ENCODE data around the gene SLC9C1.

SLC9C1 gene

DNA sequence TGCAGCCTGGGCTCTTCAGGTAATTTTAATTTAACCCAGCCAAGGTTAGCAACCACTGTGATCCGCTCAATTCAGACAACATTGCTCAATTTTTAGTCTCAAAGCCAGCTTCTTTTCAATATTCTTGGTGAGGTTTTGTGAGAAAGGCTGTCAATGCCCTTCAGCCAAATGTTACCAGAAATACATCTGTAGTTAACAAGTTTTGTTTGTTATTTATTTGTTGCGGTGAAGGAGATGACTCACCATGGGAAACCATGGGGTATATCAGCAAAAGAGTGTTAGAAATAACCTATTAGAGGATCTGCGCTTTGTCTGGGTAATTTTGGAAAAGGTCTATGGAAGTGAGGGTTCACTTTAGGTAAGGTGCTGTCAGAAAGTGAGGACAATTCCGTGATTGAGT lies 5.0 kb downstream of the SLC9C1 start:
- no peaks in the 10 kb centered on the region for H3K79me2 ChIP-seq (ENCODE audit: insufficient read depth, low read length)
- H3K27ac ChIP-seq (ENCODE audit: low read length): no peak overlapping the region
- TF ChIP-seq, protein P1, sequence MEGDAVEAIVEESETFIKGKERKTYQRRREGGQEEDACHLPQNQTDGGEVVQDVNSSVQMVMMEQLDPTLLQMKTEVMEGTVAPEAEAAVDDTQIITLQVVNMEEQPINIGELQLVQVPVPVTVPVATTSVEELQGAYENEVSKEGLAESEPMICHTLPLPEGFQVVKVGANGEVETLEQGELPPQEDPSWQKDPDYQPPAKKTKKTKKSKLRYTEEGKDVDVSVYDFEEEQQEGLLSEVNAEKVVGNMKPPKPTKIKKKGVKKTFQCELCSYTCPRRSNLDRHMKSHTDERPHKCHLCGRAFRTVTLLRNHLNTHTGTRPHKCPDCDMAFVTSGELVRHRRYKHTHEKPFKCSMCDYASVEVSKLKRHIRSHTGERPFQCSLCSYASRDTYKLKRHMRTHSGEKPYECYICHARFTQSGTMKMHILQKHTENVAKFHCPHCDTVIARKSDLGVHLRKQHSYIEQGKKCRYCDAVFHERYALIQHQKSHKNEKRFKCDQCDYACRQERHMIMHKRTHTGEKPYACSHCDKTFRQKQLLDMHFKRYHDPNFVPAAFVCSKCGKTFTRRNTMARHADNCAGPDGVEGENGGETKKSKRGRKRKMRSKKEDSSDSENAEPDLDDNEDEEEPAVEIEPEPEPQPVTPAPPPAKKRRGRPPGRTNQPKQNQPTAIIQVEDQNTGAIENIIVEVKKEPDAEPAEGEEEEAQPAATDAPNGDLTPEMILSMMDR (IDR thresholded peaks at IDR 0.05; ENCODE audit: borderline replicate concordance, extremely low read depth, low read length, poor library complexity, severe bottlenecking): no peak
- TF ChIP-seq EZH2 (IDR thresholded peaks at IDR 0.05; ENCODE audit: borderline replicate concordance, low read depth, low read length, severe bottlenecking): no peak

DNA sequence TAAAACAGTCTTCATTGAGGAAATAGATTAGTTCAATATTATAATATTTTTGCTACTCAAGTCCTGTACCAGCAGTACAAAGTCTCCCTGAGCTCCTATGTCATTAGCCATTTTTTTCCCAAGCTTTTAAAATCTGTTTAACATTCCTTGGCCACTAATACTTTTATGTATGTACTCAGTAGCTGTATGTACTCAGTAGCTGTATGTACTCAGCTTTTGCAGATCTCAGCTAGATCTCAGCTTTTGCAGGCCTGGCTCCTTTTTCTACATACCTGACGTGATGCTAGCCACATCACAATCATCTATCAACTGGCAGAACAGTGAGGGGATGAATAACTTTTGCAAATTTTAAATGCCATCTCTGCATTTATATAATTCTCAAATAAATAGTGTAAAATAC lies 13.8 kb downstream of the SLC9C1 start:
- H3K4me2 ChIP-seq (ENCODE audit: insufficient read depth, low read length): no peak overlapping the region
- no peaks in the 10 kb centered on the region for H3K79me2 ChIP-seq (ENCODE audit: insufficient read depth, low read length)
- no peaks in the 10 kb centered on the region for H4K20me1 ChIP-seq (ENCODE audit: insufficient read depth, low read length)
- no peak overlapping the region for H3K9ac ChIP-seq (ENCODE audit: low read depth, low read length)
- no peak overlapping the region for H3K4me3 ChIP-seq (ENCODE audit: low read depth in 1 of 2, low read length in 2 of 2)
- DNase-seq (no peak), ATAC-seq (ENCODE audit: insufficient read depth, low read depth) (no peak)
- H3K9me3 ChIP-seq (ENCODE audit: insufficient read depth, low read length, severe bottlenecking): no peaks in the 10 kb centered on the region
- TF ChIP-seq, protein P1 (IDR thresholded peaks at IDR 0.05; ENCODE audit: borderline replicate concordance, extremely low read depth, low read length, poor library complexity, severe bottlenecking): no peak
- TF ChIP-seq EZH2 (IDR thresholded peaks at IDR 0.05; ENCODE audit: borderline replicate concordance, low read depth, low read length, severe bottlenecking): no peak
- H3K27me3 ChIP-seq (ENCODE audit: insufficient read depth, low read length, poor library complexity): peaks cover 4% of the 10 kb centered on the region
- no peaks in the 10 kb centered on the region for H3K4me1 ChIP-seq (ENCODE audit: insufficient read depth, low read length)
- H3K36me3 ChIP-seq (ENCODE audit: insufficient read depth, low read length): no peaks in the 10 kb centered on the region
- no peak overlapping the region for H2AFZ ChIP-seq (ENCODE audit: low read depth, low read length)
- H3K27ac ChIP-seq (ENCODE audit: low read length): no peak overlapping the region

More for the DNA sequence above, 5.0 kb downstream of the SLC9C1 start:
- Histone ChIP-seq H3K4me3 (ENCODE audit: low read depth in 1 of 2, low read length in 2 of 2) (no peak overlapping the region), H3K27me3 (ENCODE audit: insufficient read depth, low read length, poor library complexity) (no peaks in the 10 kb centered on the region), H2AFZ (ENCODE audit: low read depth, low read length) (no peak overlapping the region), H3K36me3 (ENCODE audit: insufficient read depth, low read length) (no peaks in the 10 kb centered on the region), H3K9ac (ENCODE audit: low read depth, low read length) (no peak overlapping the region), H4K20me1 (ENCODE audit: insufficient read depth, low read length) (no peaks in the 10 kb centered on the region), H3K4me1 (ENCODE audit: insufficient read depth, low read length) (no peaks in the 10 kb centered on the region), H3K9me3 (ENCODE audit: insufficient read depth, low read length, severe bottlenecking) (no peaks in the 10 kb centered on the region), H3K4me2 (ENCODE audit: insufficient read depth, low read length) (no peak overlapping the region)
- no peak for ATAC-seq (ENCODE audit: insufficient read depth, low read depth)
- DNase-seq: no peak

DNA sequence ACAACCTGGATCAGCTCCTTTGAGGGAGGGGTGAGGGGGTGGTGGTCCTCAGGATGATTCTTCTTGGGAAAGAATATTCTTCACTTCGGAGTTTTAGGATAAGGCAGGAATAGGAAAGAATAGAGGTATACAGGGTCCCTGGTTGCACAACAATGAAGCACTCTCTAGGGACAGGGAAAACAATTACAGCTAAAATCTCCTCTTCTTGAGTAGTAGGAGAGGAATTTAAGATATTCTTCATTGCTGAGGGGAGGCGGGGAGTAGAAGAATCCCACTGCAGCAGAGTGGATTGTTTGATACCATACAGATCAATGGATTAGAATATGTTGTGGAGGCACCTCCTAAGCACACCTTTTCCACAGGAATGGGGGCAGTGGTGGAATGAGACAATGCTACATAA lies 20.5 kb downstream of the SLC9C1 start:
- DNase-seq (no peak), ATAC-seq (ENCODE audit: insufficient read depth, low read depth) (no peak)
- no peaks in the 10 kb centered on the region for H3K36me3 ChIP-seq (ENCODE audit: insufficient read depth, low read length)
- no peak overlapping the region for H3K4me2 ChIP-seq (ENCODE audit: insufficient read depth, low read length)
- H3K27me3 ChIP-seq (ENCODE audit: insufficient read depth, low read length, poor library complexity): peaks cover 5% of the 10 kb centered on the region
- no peaks in the 10 kb centered on the region for H3K4me1 ChIP-seq (ENCODE audit: insufficient read depth, low read length)
- H3K79me2 ChIP-seq (ENCODE audit: insufficient read depth, low read length): no peaks in the 10 kb centered on the region
- H4K20me1 ChIP-seq (ENCODE audit: insufficient read depth, low read length): no peaks in the 10 kb centered on the region
- no peak for TF ChIP-seq EZH2 (IDR thresholded peaks at IDR 0.05; ENCODE audit: borderline replicate concordance, low read depth, low read length, severe bottlenecking)
- TF ChIP-seq, protein P1 (IDR thresholded peaks at IDR 0.05; ENCODE audit: borderline replicate concordance, extremely low read depth, low read length, poor library complexity, severe bottlenecking): no peak
- no peak overlapping the region for H3K9ac ChIP-seq (ENCODE audit: low read depth, low read length)
- no peaks in the 10 kb centered on the region for H3K9me3 ChIP-seq (ENCODE audit: insufficient read depth, low read length, severe bottlenecking)
- H3K4me3 ChIP-seq (ENCODE audit: low read depth in 1 of 2, low read length in 2 of 2): no peak overlapping the region
- H3K27ac ChIP-seq (ENCODE audit: low read length): no peak overlapping the region
- no peak overlapping the region for H2AFZ ChIP-seq (ENCODE audit: low read depth, low read length)

DNA sequence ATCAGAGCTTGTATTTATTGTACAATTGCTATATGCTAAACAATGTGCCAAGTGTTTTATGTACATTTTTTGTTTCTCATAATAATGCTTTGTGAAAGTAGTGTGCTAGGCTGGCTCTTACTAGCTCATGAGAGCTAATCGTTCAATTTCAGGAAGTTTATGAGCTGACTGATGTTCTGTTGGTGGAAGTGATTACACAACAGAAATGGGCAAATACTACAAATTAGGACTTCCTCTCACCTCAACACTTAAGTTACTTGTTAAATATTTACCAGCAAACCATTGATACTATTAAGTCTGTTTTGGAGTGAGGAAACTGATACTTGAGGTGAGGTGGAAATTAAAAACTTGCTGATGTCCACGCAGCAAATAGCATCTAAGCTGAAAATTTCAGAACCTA lies 32.3 kb downstream of the SLC9C1 start:
- Histone ChIP-seq H3K9ac (ENCODE audit: low read depth, low read length) (no peak overlapping the region), H4K20me1 (ENCODE audit: insufficient read depth, low read length) (no peaks in the 10 kb centered on the region), H3K27me3 (ENCODE audit: insufficient read depth, low read length, poor library complexity) (no peaks in the 10 kb centered on the region), H3K79me2 (ENCODE audit: insufficient read depth, low read length) (no peaks in the 10 kb centered on the region), H3K4me3 (ENCODE audit: low read depth in 1 of 2, low read length in 2 of 2) (no peak overlapping the region), H3K36me3 (ENCODE audit: insufficient read depth, low read length) (no peaks in the 10 kb centered on the region), H3K4me1 (ENCODE audit: insufficient read depth, low read length) (no peaks in the 10 kb centered on the region), H3K4me2 (ENCODE audit: insufficient read depth, low read length) (no peak overlapping the region), H3K9me3 (ENCODE audit: insufficient read depth, low read length, severe bottlenecking) (no peaks in the 10 kb centered on the region), H3K27ac (ENCODE audit: low read length) (no peak overlapping the region), H2AFZ (ENCODE audit: low read depth, low read length) (no peak overlapping the region)
- TF ChIP-seq EZH2 (IDR thresholded peaks at IDR 0.05; ENCODE audit: borderline replicate concordance, low read depth, low read length, severe bottlenecking): no peak
- DNase-seq (no peak), ATAC-seq (ENCODE audit: insufficient read depth, low read depth) (no peak)
